K562 (cell line): ENCODE results near the gene PARD3B. TPM values are rescaled to one million over a fixed set of nuclear protein-coding genes. Genes with fewer than 3 reads are reported as not detected.

Experiments
- CXXC5 ChIP-seq: fragments of 250-450 bp; sonication (Bioruptor Pico); IDR thresholded peaks from 2 replicates; pipeline ENCODE4 v1.8.0; 2022; ENCODE audit warnings: inconsistent platforms, mild to moderate bottlenecking, moderate library complexity
- MBD1 ChIP-seq: fragments of 250-450 bp; sonication (Bioruptor Pico); IDR thresholded peaks from 2 replicates; pipeline ENCODE4 v1.8.0; 2022; ENCODE audit warnings: inconsistent platforms
- PTTG1 ChIP-seq: fragments of 450-650 bp; IDR thresholded peaks from 2 replicates; pipeline ENCODE4 v1.6.1; 2016; ENCODE audit warnings: low read depth, mild to moderate bottlenecking, missing genetic modification characterization, missing compliant biosample characterization
- STAT5B ChIP-seq: fragments of 250-450 bp; sonication (Bioruptor Pico); IDR thresholded peaks from 2 replicates; pipeline ENCODE4 v1.8.0; 2021; ENCODE audit warnings: mild to moderate bottlenecking, inconsistent platforms
- ZBTB8A ChIP-seq: fragments of 450-650 bp; IDR thresholded peaks from 2 replicates; pipeline ENCODE4 v1.6.1; 2018; ENCODE audit warnings: mild to moderate bottlenecking, moderate library complexity; ENCODE audit not compliant: partially characterized antibody
- ZNF586 ChIP-seq: fragments of 450-650 bp; formaldehyde crosslinking; conservative IDR thresholded peaks from 2 replicates; pipeline ENCODE4 v1.4.0; 2020; ENCODE audit warnings: mild to moderate bottlenecking, moderate library complexity
- ZNF77 ChIP-seq: fragments of 250-450 bp; sonication (Bioruptor Pico); IDR thresholded peaks from 2 replicates; pipeline ENCODE4 v1.5.0; 2020
- polyA plus RNA-seq, 8 experiments: library from polyadenylated mRNA; depleted of rRNA in 4 of 8; stranded (reverse) in 5 of 8; unstranded in 3 of 8; fragments of >200 nt; fragmentation: Nextera tagmentation in 2 of 8; fragmentation: Illumina TruSeq in 1 of 8; extraction: Ambion mirVana in 2 of 8; extraction: Trizol in 1 of 8; gene quantifications; 2 replicates each; pipeline versions ENCODE4 v1.2.1 to v1.2.3, GENCODE V29; 2011 to 2014; ENCODE audit warnings: inconsistent platforms in 1 of 8, missing spikeins in 1 of 8
- total RNA-seq, 7 experiments: library from RNA; depleted of rRNA in 6 of 7; stranded (reverse); fragments of >200 nt in 6 of 7; fragmentation: Illumina TruSeq in 2 of 7; extraction: Trizol in 2 of 7; gene quantifications; 2 replicates each; pipeline versions ENCODE4 v1.2.1 to v1.2.3, GENCODE V29; 2011 to 2021; ENCODE audit warnings: low replicate concordance in 1 of 7
- TF ChIP-seq, protein P1 (sequence below): fragments of 450-650 bp; IDR thresholded peaks from 2 replicates; pipeline ENCODE4 v1.6.1; 2016; ENCODE audit warnings: low read depth

PARD3B gene
- total and polyA plus RNA-seq, 9 of the 15 experiments (the other 6 are each of a cell fraction or from before 2014, with no cell fraction given): 0.15 to 3.0 (median 1.1) TPM

GRCh38 chr2:204545861-204546735, 823 bp downstream of the PARD3B start (continued):
- TF ChIP-seq PTTG1 (tag) (no peak), STAT5B (CRISPR knock-in tag) (no peak), ZNF77 (CRISPR knock-in tag) (no peak), ZNF586 (CRISPR knock-in tag) (no peak), ZBTB8A (no peak), MBD1 (CRISPR knock-in tag) (no peak), CXXC5 (CRISPR knock-in tag) (no peak)
- TF ChIP-seq, protein P1, sequence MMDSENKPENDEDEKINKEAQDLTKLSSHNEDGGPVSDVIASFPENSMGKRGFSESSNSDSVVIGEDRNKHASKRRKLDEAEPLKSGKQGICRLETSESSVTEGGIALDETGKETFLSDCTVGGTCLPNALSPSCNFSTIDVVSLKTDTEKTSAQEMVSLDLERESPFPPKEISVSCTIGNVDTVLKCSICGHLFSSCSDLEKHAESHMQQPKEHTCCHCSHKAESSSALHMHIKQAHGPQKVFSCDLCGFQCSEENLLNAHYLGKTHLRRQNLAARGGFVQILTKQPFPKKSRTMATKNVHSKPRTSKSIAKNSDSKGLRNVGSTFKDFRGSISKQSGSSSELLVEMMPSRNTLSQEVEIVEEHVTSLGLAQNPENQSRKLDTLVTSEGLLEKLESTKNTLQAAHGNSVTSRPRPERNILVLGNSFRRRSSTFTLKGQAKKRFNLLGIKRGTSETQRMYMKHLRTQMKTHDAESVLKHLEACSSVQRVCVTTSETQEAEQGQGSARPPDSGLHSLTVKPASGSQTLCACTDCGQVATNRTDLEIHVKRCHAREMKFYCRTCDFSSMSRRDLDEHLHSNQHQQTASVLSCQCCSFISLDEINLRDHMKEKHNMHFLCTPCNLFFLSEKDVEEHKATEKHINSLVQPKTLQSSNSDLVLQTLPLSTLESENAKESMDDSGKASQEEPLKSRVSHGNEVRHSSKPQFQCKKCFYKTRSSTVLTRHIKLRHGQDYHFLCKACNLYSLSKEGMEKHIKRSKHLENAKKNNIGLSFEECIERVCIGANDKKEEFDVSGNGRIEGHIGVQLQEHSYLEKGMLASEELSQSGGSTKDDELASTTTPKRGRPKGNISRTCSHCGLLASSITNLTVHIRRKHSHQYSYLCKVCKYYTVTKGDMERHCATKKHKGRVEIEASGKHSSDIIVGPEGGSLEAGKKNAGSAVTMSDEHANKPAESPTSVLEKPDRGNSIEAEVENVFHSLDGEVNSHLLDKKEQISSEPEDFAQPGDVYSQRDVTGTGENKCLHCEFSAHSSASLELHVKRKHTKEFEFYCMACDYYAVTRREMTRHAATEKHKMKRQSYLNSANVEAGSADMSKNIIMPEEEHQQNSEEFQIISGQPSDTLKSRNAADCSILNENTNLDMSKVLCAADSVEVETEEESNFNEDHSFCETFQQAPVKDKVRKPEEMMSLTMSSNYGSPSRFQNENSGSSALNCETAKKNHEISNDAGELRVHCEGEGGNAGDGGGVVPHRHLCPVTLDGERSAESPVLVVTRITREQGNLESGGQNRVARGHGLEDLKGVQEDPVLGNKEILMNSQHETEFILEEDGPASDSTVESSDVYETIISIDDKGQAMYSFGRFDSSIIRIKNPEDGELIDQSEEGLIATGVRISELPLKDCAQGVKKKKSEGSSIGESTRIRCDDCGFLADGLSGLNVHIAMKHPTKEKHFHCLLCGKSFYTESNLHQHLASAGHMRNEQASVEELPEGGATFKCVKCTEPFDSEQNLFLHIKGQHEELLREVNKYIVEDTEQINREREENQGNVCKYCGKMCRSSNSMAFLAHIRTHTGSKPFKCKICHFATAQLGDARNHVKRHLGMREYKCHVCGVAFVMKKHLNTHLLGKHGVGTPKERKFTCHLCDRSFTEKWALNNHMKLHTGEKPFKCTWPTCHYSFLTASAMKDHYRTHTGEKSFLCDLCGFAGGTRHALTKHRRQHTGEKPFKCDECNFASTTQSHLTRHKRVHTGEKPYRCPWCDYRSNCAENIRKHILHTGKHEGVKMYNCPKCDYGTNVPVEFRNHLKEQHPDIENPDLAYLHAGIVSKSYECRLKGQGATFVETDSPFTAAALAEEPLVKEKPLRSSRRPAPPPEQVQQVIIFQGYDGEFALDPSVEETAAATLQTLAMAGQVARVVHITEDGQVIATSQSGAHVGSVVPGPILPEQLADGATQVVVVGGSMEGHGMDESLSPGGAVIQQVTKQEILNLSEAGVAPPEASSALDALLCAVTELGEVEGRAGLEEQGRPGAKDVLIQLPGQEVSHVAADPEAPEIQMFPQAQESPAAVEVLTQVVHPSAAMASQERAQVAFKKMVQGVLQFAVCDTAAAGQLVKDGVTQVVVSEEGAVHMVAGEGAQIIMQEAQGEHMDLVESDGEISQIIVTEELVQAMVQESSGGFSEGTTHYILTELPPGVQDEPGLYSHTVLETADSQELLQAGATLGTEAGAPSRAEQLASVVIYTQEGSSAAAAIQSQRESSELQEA: no peak
